ENCODE data around the gene KRT15. TPM values are rescaled to one million over a fixed set of nuclear protein-coding genes. Genes with fewer than 3 reads are reported as not detected.

The KRT15 gene
- total and polyA plus RNA-seq, 2 of the 8 experiments (the other 6 are each of a cell fraction or from before 2014, with no cell fraction given) = 0.11 to 0.13 TPM

- no peak overlapping the region for H2BK20ac ChIP-seq (ENCODE audit: low read length)
- no peak overlapping the region for H2AFZ ChIP-seq (ENCODE audit: low read length)
- no peaks in the 10 kb centered on the region for H3K79me1 ChIP-seq (ENCODE audit: low read depth, low read length)
- H3K36me3 ChIP-seq (ENCODE audit: control insufficient read depth in 2 of 4, insufficient read depth in 4 of 4, low read length in 3 of 4) = no peaks in the 10 kb centered on the region
- H3K27me3 ChIP-seq (replicated peaks in 1 of 4; ENCODE audit: control insufficient read depth in 3 of 4, extremely low read depth in 1 of 4, insufficient read depth in 3 of 4, low read length in 3 of 4) = no peaks in the 10 kb centered on the region
- no peak overlapping the region for H3K14ac ChIP-seq (ENCODE audit: insufficient read length)
- CTCF ChIA-PET (ENCODE audit: partially characterized antibody) = interaction anchor here (0.7 to 21.2 kb wide), 12 partner anchors 9 to 681 kb away, joined by 3 to 492 read pairs (median 4); partner anchors contain the start of genes KRT13, KRT35 and KRT36
- H3K79me2 ChIP-seq (ENCODE audit: control insufficient read depth in 1 of 2, insufficient read depth in 2 of 2, low read length in 2 of 2) = no peaks in the 10 kb centered on the region
- H4K5ac ChIP-seq (ENCODE audit: insufficient read length, low read depth, low read length) = no peak overlapping the region
- no peak overlapping the region for H2BK12ac ChIP-seq (ENCODE audit: low read depth, low read length)
- H2BK15ac ChIP-seq (ENCODE audit: low read length) = no peak overlapping the region
- H3K4me3 ChIP-seq (ENCODE audit: extremely low read depth in 1 of 4, insufficient read depth in 2 of 4, low read depth in 3 of 4, low read length in 4 of 4) = no peak overlapping the region
- no peak overlapping the region for H3K56ac ChIP-seq (replicated peaks; ENCODE audit: insufficient read length, low read depth, low read length)
- DNase-seq (ENCODE audit: low read depth in 1 of 2, low spot score in 2 of 2) (no peak), FAIRE-seq (no peak)
- no peak overlapping the region for H3K18ac ChIP-seq (ENCODE audit: extremely low read depth, low read length)
- H2BK120ac ChIP-seq (replicated peaks; ENCODE audit: low read depth, low read length) = no peak overlapping the region
- no peaks in the 10 kb centered on the region for H3K23me2 ChIP-seq (ENCODE audit: low read depth, low read length)
- H2BK5ac ChIP-seq (ENCODE audit: low read depth, low read length) = no peak overlapping the region
- no peak overlapping the region for H3K23ac ChIP-seq (ENCODE audit: insufficient read length)
- H3K4me1 ChIP-seq (replicated peaks in 1 of 4; ENCODE audit: control insufficient read depth in 3 of 4, insufficient read depth in 4 of 4, low read length in 3 of 4) = peaks cover 14 to 27% (median 19%) of the 10 kb centered on the region in 4 experiments
- no peak overlapping the region for H4K8ac ChIP-seq (ENCODE audit: extremely low read depth, insufficient read depth, low read length)
- H3K4me2 ChIP-seq (ENCODE audit: insufficient read depth in 1 of 2, low read depth in 2 of 2, low read length in 2 of 2) = no peak overlapping the region
- H3K27ac ChIP-seq (ENCODE audit: low read depth, low read length) = no peak overlapping the region
- WGBS, 2 experiments (ENCODE audit: extremely low coverage in 1 of 2, insufficient coverage in 1 of 2, insufficient read length in 1 of 2, insufficient replicate concordance in 2 of 2, low coverage in 1 of 2, low lambda C conversion rate in 2 of 2, missing lambda C conversion rate in 1 of 2) = 83% methylated on average over 2 of the region's 2 CpGs; no CpG with 5 or more reads in 1 of the 2 experiments
- no peaks in the 10 kb centered on the region; a peak in 1 of 4 replicates for H3K9me3 ChIP-seq (ENCODE audit: insufficient read depth in 2 of 2, low read depth in 1 of 2, low read length in 1 of 2)
- POLR2A ChIA-PET (ENCODE audit: partially characterized antibody) = interaction anchor here (1.1 to 16.2 kb wide), 3 partner anchors 10 to 146 kb away, joined by 3 to 293 read pairs (median 3); partner anchors contain the start of gene KRT19
- no peak overlapping the region for H4K91ac ChIP-seq (replicated peaks; ENCODE audit: insufficient read length, low read length)
- H3K4ac ChIP-seq (replicated peaks; ENCODE audit: insufficient read length, low read depth, low read length) = no peak overlapping the region
- H2AK5ac ChIP-seq (ENCODE audit: low read depth, low read length) = no peak overlapping the region
- H4K20me1 ChIP-seq (replicated peaks in 1 of 2; ENCODE audit: control insufficient read depth in 1 of 2, insufficient read depth in 2 of 2, low read length in 2 of 2) = no peaks in the 10 kb centered on the region
- no peak overlapping the region for H3K9ac ChIP-seq (replicated peaks in 1 of 4; ENCODE audit: extremely low read depth in 1 of 4, low read depth in 3 of 4, low read length in 3 of 4)
- TF ChIP-seq YY1 (IDR thresholded peaks at IDR 0.05; ENCODE audit: low read depth, low read length) (no peak), KDM1A (IDR thresholded peaks at IDR 0.05; ENCODE audit: borderline replicate concordance, low read length) (no peak), SIRT6 (IDR thresholded peaks at IDR 0.05; ENCODE audit: low read length) (no peak), ASH2L (IDR thresholded peaks at IDR 0.05; ENCODE audit: low read length) (no peak), EZH2 (IDR thresholded peaks at IDR 0.05; ENCODE audit: low read depth, low read length, severe bottlenecking) (no peak), POU5F1 (IDR thresholded peaks at IDR 0.05; ENCODE audit: low read depth, low read length) (no peak), JUND (IDR thresholded peaks at IDR 0.05; ENCODE audit: low read length) (no peak), NRF1 (IDR thresholded peaks at IDR 0.05; ENCODE audit: low read depth, low read length) (no peak), BRCA1 (IDR thresholded peaks at IDR 0.05; ENCODE audit: low read depth, low read length) (no peak), MAX (IDR thresholded peaks at IDR 0.05) (no peak), E2F6 (IDR thresholded peaks at IDR 0.05) (no peak), SIN3A (conservative IDR thresholded peaks at IDR 0.05 in 1 of 2, IDR thresholded peaks at IDR 0.05 in 1 of 2; ENCODE audit: low read depth in 1 of 2, low read length in 2 of 2) (no peak), CREB1 (IDR thresholded peaks at IDR 0.05) (no peak), CBX5 (IDR thresholded peaks at IDR 0.05; ENCODE audit: low read depth, low read length) (no peak)
Observed at GRCh38 chr17:41542357-41542756, 23.7 kb upstream of the KRT15 start.
